Tibial nerve (tissue), 4 donors: ENCODE measurements around the gene KRT1. TPM values are rescaled to one million over a fixed set of nuclear protein-coding genes. Genes with fewer than 3 reads are reported as not detected.

Experiments
- DNase-seq, 2 donors: peaks; one replicate each; pipeline ENCODE4 v3.0.0-alpha.2; 2019; ENCODE audit warnings: low spot score in 2 of 2
- H3K27ac ChIP-seq, 4 donors: fragments of 200-600 bp; sonication (generic) in 3 of 4; one replicate each; pipeline ENCODE4 v1.5.1; 2017 to 2019; ENCODE audit warnings: mild to moderate bottlenecking in 1 of 4
- H3K27me3 ChIP-seq, 2 donors: fragments of 200-600 bp; sonication (generic) in 1 of 2; one replicate each; pipeline versions ENCODE4 v1.5.1 to v1.6.0; 2017 to 2019
- H3K36me3 ChIP-seq, 3 donors: fragments of 200-600 bp; sonication (generic); one replicate each; pipeline ENCODE4 v1.5.1; 2018 to 2019
- H3K4me1 ChIP-seq, 4 donors: fragments of 200-600 bp; sonication (generic) in 3 of 4; one replicate each; pipeline ENCODE4 v1.5.1; 2017 to 2019
- H3K4me3 ChIP-seq, 4 donors: fragments of 200-600 bp; sonication (generic) in 3 of 4; one replicate each; pipeline ENCODE4 v1.5.1; 2017 to 2019; ENCODE audit warnings: mild to moderate bottlenecking in 1 of 4, moderate library complexity in 1 of 4
- H3K9me3 ChIP-seq, 4 donors: fragments of 200-600 bp; sonication (generic) in 3 of 4; one replicate each; pipeline ENCODE4 v1.5.1; 2017 to 2019
- EP300 ChIP-seq, 2 donors: sonication (generic); formaldehyde crosslinking; IDR thresholded peaks; one replicate each; pipeline ENCODE4 v1.6.1; 2017; ENCODE audit warnings: antibody characterized with exemption in 2 of 2, mild to moderate bottlenecking in 1 of 2
- POLR2A ChIP-seq, 2 donors: fragments of 450-650 bp; IDR thresholded peaks; one replicate each; pipeline ENCODE4 v1.6.1; 2017; ENCODE audit warnings: antibody characterized with exemption in 2 of 2, mild to moderate bottlenecking in 2 of 2, moderate library complexity in 2 of 2
- WGBS, 2 donors: methylation state at CpG; one replicate each; pipeline ENCODE4 v1.1.5; 2018; 5-methylcytosine and 5-hydroxymethylcytosine counted together
- total RNA-seq, 4 donors: library from RNA; depleted of rRNA; stranded (reverse); fragments of >200 nt; gene quantifications; one replicate each; pipeline ENCODE4 v1.1.0, GENCODE V29; 2016
- TF ChIP-seq, protein P1 (sequence below), 5 experiments: fragments of 200-600 bp in 3 of 5; fragments of 450-650 bp in 2 of 5; sonication (generic) in 3 of 5; IDR thresholded peaks; one replicate each; pipeline ENCODE4 v1.5.1; 2016 to 2019; ENCODE audit warnings: antibody characterized with exemption in 5 of 5, mild to moderate bottlenecking in 3 of 5, moderate library complexity in 2 of 5

Gene KRT1
- total RNA-seq, 4 donors from 2014 or later: not detected

DNA sequence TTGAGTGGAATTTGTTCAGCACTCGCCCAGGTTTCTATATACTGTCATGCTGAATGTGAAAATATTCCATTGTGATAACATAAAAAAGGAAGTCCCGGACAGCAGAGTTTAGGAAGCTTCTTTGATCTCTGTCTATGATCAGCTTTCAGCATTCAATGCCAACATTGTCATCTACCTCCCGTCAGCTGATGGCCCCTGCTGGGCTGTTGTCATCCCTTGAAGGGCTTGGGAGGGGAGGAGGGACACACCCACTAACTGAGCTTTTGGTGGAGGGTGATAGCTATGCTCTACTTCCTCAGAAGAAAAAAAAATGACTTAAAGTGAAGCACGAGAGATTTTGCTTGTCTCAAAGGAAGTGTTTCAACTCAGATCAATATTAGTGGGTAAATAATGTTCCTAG is 27.8 kb upstream of the KRT1 start:
- Histone ChIP-seq H3K4me3 (no peak overlapping the region), H3K4me1 (no peaks in the 10 kb centered on the region), H3K27ac (no peak overlapping the region), H3K9me3 (no peaks in the 10 kb centered on the region), H3K27me3 (peaks cover 0 to 22% of the 10 kb centered on the region in 2 donors), H3K36me3 (no peaks in the 10 kb centered on the region)
- DNase-seq: no peak
- 49 to 52% methylated on average over 4 of the region's 4 CpGs for WGBS, 2 donors
- TF ChIP-seq POLR2A (IDR thresholded peaks at IDR 0.05) (no peak), EP300 (IDR thresholded peaks at IDR 0.05) (no peak)
- TF ChIP-seq, protein P1, sequence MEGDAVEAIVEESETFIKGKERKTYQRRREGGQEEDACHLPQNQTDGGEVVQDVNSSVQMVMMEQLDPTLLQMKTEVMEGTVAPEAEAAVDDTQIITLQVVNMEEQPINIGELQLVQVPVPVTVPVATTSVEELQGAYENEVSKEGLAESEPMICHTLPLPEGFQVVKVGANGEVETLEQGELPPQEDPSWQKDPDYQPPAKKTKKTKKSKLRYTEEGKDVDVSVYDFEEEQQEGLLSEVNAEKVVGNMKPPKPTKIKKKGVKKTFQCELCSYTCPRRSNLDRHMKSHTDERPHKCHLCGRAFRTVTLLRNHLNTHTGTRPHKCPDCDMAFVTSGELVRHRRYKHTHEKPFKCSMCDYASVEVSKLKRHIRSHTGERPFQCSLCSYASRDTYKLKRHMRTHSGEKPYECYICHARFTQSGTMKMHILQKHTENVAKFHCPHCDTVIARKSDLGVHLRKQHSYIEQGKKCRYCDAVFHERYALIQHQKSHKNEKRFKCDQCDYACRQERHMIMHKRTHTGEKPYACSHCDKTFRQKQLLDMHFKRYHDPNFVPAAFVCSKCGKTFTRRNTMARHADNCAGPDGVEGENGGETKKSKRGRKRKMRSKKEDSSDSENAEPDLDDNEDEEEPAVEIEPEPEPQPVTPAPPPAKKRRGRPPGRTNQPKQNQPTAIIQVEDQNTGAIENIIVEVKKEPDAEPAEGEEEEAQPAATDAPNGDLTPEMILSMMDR (IDR thresholded peaks at IDR 0.05): no peak

DNA sequence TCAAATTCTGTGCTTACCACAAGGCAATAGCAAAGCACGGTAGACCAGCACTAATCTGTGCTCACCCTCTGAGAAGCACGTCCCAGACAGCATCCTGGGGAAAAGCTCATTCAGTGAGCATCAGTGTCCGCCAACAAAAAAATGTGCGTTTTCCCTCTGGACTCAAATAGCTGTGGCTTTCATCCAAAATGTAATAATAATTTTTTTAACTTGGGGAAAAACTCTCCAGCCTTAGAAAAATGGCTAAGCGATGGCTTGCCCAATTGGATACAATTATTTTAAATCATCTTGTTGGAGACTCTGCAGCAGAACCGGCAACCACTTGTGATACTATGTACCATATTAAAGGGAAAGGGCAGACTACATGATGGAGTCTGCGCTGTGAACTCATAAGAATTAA is 24.3 kb upstream of the KRT1 start:
- 53 to 61% methylated on average over 7 of the region's 7 CpGs for WGBS, 2 donors
- TF ChIP-seq EP300 (IDR thresholded peaks at IDR 0.05) (no peak), POLR2A (IDR thresholded peaks at IDR 0.05) (no peak)
- TF ChIP-seq, protein P1 (IDR thresholded peaks at IDR 0.05): no peak
- H3K27me3 ChIP-seq: peaks cover 0 to 13% of the 10 kb centered on the region in 2 donors
- no peaks in the 10 kb centered on the region for H3K9me3 ChIP-seq
- no peak for DNase-seq
- H3K4me3 ChIP-seq: no peak overlapping the region
- no peaks in the 10 kb centered on the region for H3K4me1 ChIP-seq
- H3K36me3 ChIP-seq: no peaks in the 10 kb centered on the region
- H3K27ac ChIP-seq: no peak overlapping the region

DNA sequence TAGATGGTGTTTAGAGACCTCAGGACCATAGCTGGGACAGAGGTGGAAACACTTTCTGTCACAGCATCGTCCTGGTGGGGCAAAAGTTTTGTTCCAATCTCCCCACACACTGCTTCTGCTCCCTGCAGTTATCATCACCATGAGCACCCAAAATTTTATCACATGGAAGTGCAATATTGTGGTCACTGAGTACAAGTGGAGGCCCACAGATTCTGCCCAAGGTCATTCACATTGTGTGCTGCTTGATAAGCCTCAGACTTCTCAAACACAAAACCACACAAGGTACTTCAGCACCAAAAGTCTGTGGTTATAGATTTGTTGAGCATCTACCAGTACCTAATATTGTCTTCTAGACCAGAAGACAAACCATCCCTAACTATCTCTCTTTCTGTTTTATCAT is 23.7 kb upstream of the KRT1 start:
- Histone ChIP-seq H3K27me3 (peaks cover 0 to 13% of the 10 kb centered on the region in 2 donors), H3K9me3 (no peaks in the 10 kb centered on the region), H3K36me3 (no peaks in the 10 kb centered on the region), H3K27ac (no peak overlapping the region), H3K4me1 (no peaks in the 10 kb centered on the region), H3K4me3 (no peak overlapping the region)
- 70 to 77% methylated on average over 1 of the region's 1 CpG for WGBS, 2 donors
- no peak for TF ChIP-seq POLR2A (IDR thresholded peaks at IDR 0.05)
- TF ChIP-seq, protein P1 (IDR thresholded peaks at IDR 0.05): no peak
- TF ChIP-seq EP300 (IDR thresholded peaks at IDR 0.05): no peak
- DNase-seq: no peak

DNA sequence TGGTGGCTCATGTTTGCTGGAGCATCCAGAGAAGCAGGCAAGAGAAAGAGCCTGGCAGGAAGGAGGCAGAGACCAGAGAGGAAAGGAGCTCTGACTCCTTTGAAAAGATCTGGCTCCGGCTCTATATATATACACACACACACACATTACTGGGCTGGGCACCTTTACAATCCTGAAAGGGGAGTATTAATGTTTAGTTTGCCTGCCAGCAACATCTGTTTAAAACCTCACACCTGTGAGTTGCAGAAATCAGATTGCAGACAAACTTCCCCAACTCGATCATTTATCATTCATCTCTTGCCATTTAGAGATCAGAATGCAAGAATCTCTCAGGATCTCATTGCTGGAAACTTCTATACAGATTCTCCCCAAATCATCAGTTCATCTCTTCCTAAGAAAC is 23.2 kb upstream of the KRT1 start, which contains the start of gene KRT77:
TSS of gene KRT77 (minus strand) at position 101 of the 400 bp plus-strand sequence. CDS start at position 11, 90 bp downstream.
- Histone ChIP-seq H3K4me3 (no peak within 1 kb of the TSS), H3K4me1 (no peaks in the 10 kb centered on the region), H3K9me3 (no peaks in the 10 kb centered on the region), H3K27me3 (peaks cover 0 to 14% of the 10 kb centered on the region in 2 donors), H3K27ac (no peak within 1 kb of the TSS), H3K36me3 (no peaks in the 10 kb centered on the region)
- 78 to 85% methylated on average over 2 of the region's 2 CpGs for WGBS, 2 donors
- no peak for DNase-seq
- TF ChIP-seq POLR2A (IDR thresholded peaks at IDR 0.05) (no peak), EP300 (IDR thresholded peaks at IDR 0.05) (no peak)
- TF ChIP-seq, protein P1 (IDR thresholded peaks at IDR 0.05): no peak

DNA sequence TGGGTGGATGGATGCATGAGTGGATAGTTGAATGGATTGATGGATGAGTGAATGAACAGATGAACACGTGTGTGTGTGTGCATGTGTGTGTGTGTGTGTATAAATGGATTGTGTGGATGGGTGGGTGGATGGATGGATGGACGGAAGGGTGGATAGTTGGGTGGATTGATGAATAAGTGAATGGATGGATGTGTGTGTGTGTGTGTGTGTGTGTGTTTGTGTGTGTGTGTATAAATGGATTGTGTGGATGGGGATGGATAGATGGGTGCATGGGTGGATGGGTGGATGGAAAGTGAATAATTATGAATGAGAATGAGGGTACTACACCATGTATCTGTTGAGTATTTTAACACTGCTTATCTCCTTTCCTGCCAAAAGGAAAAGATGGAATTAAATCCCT is 22.1 kb upstream of the KRT1 start:
- DNase-seq: no peak
- Histone ChIP-seq H3K36me3 (no peaks in the 10 kb centered on the region), H3K27me3 (peaks cover 0 to 24% of the 10 kb centered on the region in 2 donors), H3K4me3 (no peak overlapping the region), H3K27ac (no peak overlapping the region), H3K9me3 (no peaks in the 10 kb centered on the region), H3K4me1 (no peaks in the 10 kb centered on the region)
- TF ChIP-seq, protein P1 (IDR thresholded peaks at IDR 0.05): no peak
- no peak for TF ChIP-seq EP300 (IDR thresholded peaks at IDR 0.05)
- TF ChIP-seq POLR2A (IDR thresholded peaks at IDR 0.05): no peak
- WGBS, 2 donors: 65 to 70% methylated on average over 2 of the region's 2 CpGs
